ENCODE results near the gene PNPO. TPM values are rescaled to one million over a fixed set of nuclear protein-coding genes. Genes with fewer than 3 reads are reported as not detected.

The PNPO gene
- total and polyA plus RNA-seq, 2 of the 4 experiments (the other 2 are of a cell fraction) = 13.9 to 34.1 TPM

- no peak overlapping the region for H2BK20ac ChIP-seq (ENCODE audit: low read depth, low read length)
- no peak overlapping the region for H4K8ac ChIP-seq (ENCODE audit: low read depth in 2 of 2, low read length in 2 of 2)
- no peak overlapping the region for H3K4me3 ChIP-seq (ENCODE audit: insufficient read depth, low read depth, low read length)
- H2BK5ac ChIP-seq (ENCODE audit: low read depth, low read length, poor library complexity, severe bottlenecking) = no peak overlapping the region
- peaks cover 34% of the 10 kb centered on the region for H3K36me3 ChIP-seq (ENCODE audit: control insufficient read depth, insufficient read depth, low read length)
- H3K56ac ChIP-seq (ENCODE audit: extremely low read depth, insufficient read depth, low read length) = no peak overlapping the region
- BruUV-seq (replicated peaks) = no TSS peak
- no peak overlapping the region for H3K23ac ChIP-seq (ENCODE audit: low read depth, low read length)
- H3K4me1 ChIP-seq (ENCODE audit: control insufficient read depth, insufficient read depth, low read length) = no peaks in the 10 kb centered on the region
- H4K91ac ChIP-seq (ENCODE audit: insufficient read depth, low read depth, low read length) = no peak overlapping the region
- no peak overlapping the region for H2AK5ac ChIP-seq (ENCODE audit: low read depth, low read length)
- H3K9me1 ChIP-seq (ENCODE audit: insufficient read depth, low read length) = no peaks in the 10 kb centered on the region; the same call in 1 of the 2 replicates
- no peaks in the 10 kb centered on the region for H3K9me3 ChIP-seq (ENCODE audit: control insufficient read depth, insufficient read depth, low read length)
- H2AFZ ChIP-seq (replicated peaks; ENCODE audit: low read length, poor library complexity) = no peak overlapping the region
- dilution Hi-C loops (cut with HindIII; ENCODE audit: low sequenced_read_pairs, unreplicated experiment) = no loop called here
- H3K9ac ChIP-seq (ENCODE audit: low read depth, low read length) = no peak overlapping the region
- H4K20me1 ChIP-seq (ENCODE audit: insufficient read depth, low read length) = no peaks in the 10 kb centered on the region; the same call in 1 of the 2 replicates
- H2BK15ac ChIP-seq (ENCODE audit: low read depth, low read length) = no peak overlapping the region
- no peak overlapping the region for H2BK120ac ChIP-seq (ENCODE audit: low read depth, low read length)
- DNase-seq = no peak
- POLR2A ChIA-PET (ENCODE audit: unreplicated experiment) = no interaction called here
- H3K27ac ChIP-seq (ENCODE audit: insufficient read depth, low read length) = no peak overlapping the region
- no peaks in the 10 kb centered on the region for H3K27me3 ChIP-seq (ENCODE audit: control insufficient read depth, insufficient read depth, low read length)
- TF ChIP-seq MAZ (IDR thresholded peaks at IDR 0.05; ENCODE audit: borderline replicate concordance, low read depth, low read length) (no peak), RAD21 (IDR thresholded peaks at IDR 0.05; ENCODE audit: low read length) (no peak), MXI1 (IDR thresholded peaks at IDR 0.05; ENCODE audit: borderline replicate concordance, low read depth, low read length) (no peak)
- ATAC-seq (ENCODE audit: low read depth) = no peak
- no peak overlapping the region for H2AK9ac ChIP-seq (replicated peaks; ENCODE audit: low read depth, low read length, poor library complexity)
- intact Hi-C loops (cut with micrococcal nuclease) = no loop called here
- H3K18ac ChIP-seq (ENCODE audit: low read depth, low read length) = no peak overlapping the region
- in situ Hi-C loops (cut with MboI; ENCODE audit: low sequenced_read_pairs) = no loop called here
- no peak overlapping the region for H4K5ac ChIP-seq (ENCODE audit: low read depth, low read length)
- no peak overlapping the region for H3K4me2 ChIP-seq (ENCODE audit: low read depth, low read length)
- 94% methylated on average over 3 of the region's 20 CpGs; no CpG with 5 or more reads in 1 of the 2 experiments for WGBS, 2 experiments (ENCODE audit: extremely low coverage in 2 of 2, insufficient read length in 1 of 2)
- CTCF ChIA-PET = no interaction called here
- no peak overlapping the region for H3K14ac ChIP-seq (replicated peaks; ENCODE audit: low read depth, low read length)
- H3K4ac ChIP-seq (ENCODE audit: low read depth, low read length) = no peak overlapping the region
- no peaks in the 10 kb centered on the region for H3K79me1 ChIP-seq (ENCODE audit: low read depth in 1 of 2, low read length in 2 of 2)
Observed at GRCh38 chr17:47927821-47928400, 13.5 kb upstream of the PNPO start.
